Activated T-cell treated with anti-CD3 and anti-CD28 coated beads for 4 hours (primary cell): ENCODE data around the gene SBF1.

Experiments
- DNase-seq: peaks from one replicate; pipeline ENCODE4 v3.0.0-alpha.2; 2020

Gene SBF1

GRCh38 chr22:50505776-50506610 lies 31.2 kb upstream of the SBF1 start:
- no peak for DNase-seq

- no peak for DNase-seq
Observed at GRCh38 chr22:50505276-50505775, 30.5 kb upstream of the SBF1 start.

- no peak for DNase-seq
Observed at GRCh38 chr22:50504369-50505211, 29.8 kb upstream of the SBF1 start.

GRCh38 chr22:50503475-50504145 lies 28.8 kb upstream of the SBF1 start:
- DNase-seq = no peak

GRCh38 chr22:50502628-50503474 lies 28.0 kb upstream of the SBF1 start:
- DNase-seq = no peak

- DNase-seq = no peak
Observed at GRCh38 chr22:50502096-50502495, 27.3 kb upstream of the SBF1 start.

- no peak for DNase-seq
Observed at GRCh38 chr22:50500452-50500851, 25.6 kb upstream of the SBF1 start.

GRCh38 chr22:50498322-50498890 lies 23.6 kb upstream of the SBF1 start:
- DNase-seq = peak; percentile 65

- no peak for DNase-seq
Observed at GRCh38 chr22:50497093-50497492, 22.3 kb upstream of the SBF1 start.

GRCh38 chr22:50490531-50491308 lies 15.9 kb upstream of the SBF1 start:
- no peak for DNase-seq

GRCh38 chr22:50489363-50490243 lies 14.8 kb upstream of the SBF1 start:
- DNase-seq = no peak

GRCh38 chr22:50488886-50489285 lies 14.1 kb upstream of the SBF1 start:
- no peak for DNase-seq

GRCh38 chr22:50488006-50488677 lies 13.3 kb upstream of the SBF1 start:
- no peak for DNase-seq

GRCh38 chr22:50487290-50488005 lies 12.6 kb upstream of the SBF1 start:
- no peak for DNase-seq

GRCh38 chr22:50486561-50487289 lies 11.9 kb upstream of the SBF1 start, which contains the start of gene MIOX:
Gene MIOX, plus strand, starts transcription at chr22:50486859. Its CDS starts 39 bp downstream, at chr22:50486898.
- no peak for DNase-seq

GRCh38 chr22:50485221-50486131 lies 10.6 kb upstream of the SBF1 start:
- DNase-seq = no peak
